HEK293T (cell line): ENCODE results near the gene OR7C1.
"Not testable (repeated sequence)": the region's sequence is repeated elsewhere in the genome, so short reads cannot be mapped to it uniquely, and the experiment has no call there.

Source experiments
- CTCF ChIA-PET: fragments of 350-600 bp; formaldehyde crosslinking; extraction: SDS; loops from one replicate; lab custom pipeline; 2021; ENCODE audit warnings: antibody characterized with exemption, inconsistent platforms; lab: Yijun Ruan, JAX
- POLR2A ChIA-PET: fragments of 350-600 bp; formaldehyde crosslinking; extraction: SDS; loops from one replicate; lab custom pipeline; 2020; ENCODE audit warnings: antibody characterized with exemption, inconsistent platforms; lab: Yijun Ruan, JAX
- DNase-seq: peaks from one replicate; pipeline ENCODE4 v3.0.0; 2012; ENCODE audit warnings: mixed read lengths; ENCODE audit errors: extremely low spot score
- ARNT ChIP-seq: fragments of 450-650 bp; IDR thresholded peaks from 2 replicates; pipeline ENCODE4 v1.6.1; 2017; ENCODE audit warnings: mild to moderate bottlenecking
- BHLHE40 ChIP-seq: fragments of 450-650 bp; IDR thresholded peaks from 2 replicates; pipeline ENCODE4 v1.6.1; 2016; ENCODE audit warnings: mild to moderate bottlenecking, moderate library complexity, borderline replicate concordance
- CTBP1 ChIP-seq: fragments of 450-650 bp; IDR thresholded peaks from 2 replicates; pipeline ENCODE4 v1.6.1; 2016; ENCODE audit warnings: borderline replicate concordance
- ELF4 ChIP-seq: fragments of 450-650 bp; IDR thresholded peaks from 2 replicates; pipeline ENCODE4 v1.6.1; 2017; ENCODE audit warnings: antibody characterized with exemption
- FOXA1 ChIP-seq: fragments of 450-650 bp; IDR thresholded peaks from 2 replicates; pipeline ENCODE4 v1.6.1; 2016; ENCODE audit warnings: mild to moderate bottlenecking
- FOXK2 ChIP-seq: fragments of 450-650 bp; IDR thresholded peaks from 2 replicates; pipeline ENCODE4 v1.6.1; 2016; ENCODE audit warnings: mild to moderate bottlenecking
- FOXM1 ChIP-seq: fragments of 450-650 bp; IDR thresholded peaks from 2 replicates; pipeline ENCODE4 v1.6.1; 2017; ENCODE audit warnings: mild to moderate bottlenecking, borderline replicate concordance
- HDGF ChIP-seq: fragments of 450-650 bp; IDR thresholded peaks from 2 replicates; pipeline ENCODE4 v1.6.1; 2017; ENCODE audit warnings: antibody characterized with exemption, borderline replicate concordance
- L3MBTL2 ChIP-seq: fragments of 450-650 bp; conservative IDR thresholded peaks from 2 replicates; pipeline ENCODE4 v1.6.1; 2016; ENCODE audit warnings: mild to moderate bottlenecking
- LEF1 ChIP-seq: fragments of 450-650 bp; IDR thresholded peaks from 2 replicates; pipeline ENCODE4 v1.6.1; 2017; ENCODE audit warnings: mild to moderate bottlenecking, borderline replicate concordance
- NFRKB ChIP-seq: fragments of 450-650 bp; IDR thresholded peaks from 2 replicates; pipeline ENCODE4 v1.6.1; 2016; ENCODE audit warnings: mild to moderate bottlenecking, moderate library complexity
- SP1 ChIP-seq: fragments of 450-650 bp; IDR thresholded peaks from 2 replicates; pipeline ENCODE4 v1.6.1; 2017
- SUZ12 ChIP-seq: fragments of 450-650 bp; IDR thresholded peaks from 2 replicates; pipeline ENCODE4 v1.6.1; 2016; ENCODE audit warnings: mild to moderate bottlenecking
- TARDBP ChIP-seq: fragments of 450-650 bp; IDR thresholded peaks from 2 replicates; pipeline ENCODE4 v1.6.1; 2016
- ZNF384 ChIP-seq: fragments of 450-650 bp; IDR thresholded peaks from 2 replicates; pipeline ENCODE4 v1.6.1; 2016
- TF ChIP-seq, protein P1 (sequence below): fragments of 450-650 bp; IDR thresholded peaks from 2 replicates; pipeline ENCODE4 v1.6.1; 2016

The OR7C1 gene

DNA sequence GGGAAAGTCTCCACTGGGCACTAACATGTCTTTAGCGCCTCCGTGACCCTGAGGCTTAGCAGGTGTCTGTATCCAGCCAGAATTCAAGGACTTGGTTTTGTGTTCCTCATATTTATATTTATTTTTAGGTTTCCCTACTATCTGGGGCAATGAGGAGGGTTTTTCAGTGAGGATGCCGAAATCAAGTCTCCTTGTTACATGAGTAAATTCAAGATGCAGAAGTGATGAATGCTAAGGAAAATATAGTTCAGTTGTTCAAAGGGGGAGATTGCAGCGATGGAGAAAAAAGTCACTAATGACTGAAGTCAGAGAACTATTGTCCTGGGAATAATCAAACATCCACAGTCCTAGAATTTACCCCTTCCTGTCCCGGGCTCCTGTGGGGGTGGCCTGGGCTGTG is 55.8 kb downstream of the OR7C1 start:
- TF ChIP-seq TARDBP (no peak), FOXA1 (no peak), ELF4 (no peak), LEF1 (no peak), FOXK2 (no peak)
- TF ChIP-seq, protein P1, sequence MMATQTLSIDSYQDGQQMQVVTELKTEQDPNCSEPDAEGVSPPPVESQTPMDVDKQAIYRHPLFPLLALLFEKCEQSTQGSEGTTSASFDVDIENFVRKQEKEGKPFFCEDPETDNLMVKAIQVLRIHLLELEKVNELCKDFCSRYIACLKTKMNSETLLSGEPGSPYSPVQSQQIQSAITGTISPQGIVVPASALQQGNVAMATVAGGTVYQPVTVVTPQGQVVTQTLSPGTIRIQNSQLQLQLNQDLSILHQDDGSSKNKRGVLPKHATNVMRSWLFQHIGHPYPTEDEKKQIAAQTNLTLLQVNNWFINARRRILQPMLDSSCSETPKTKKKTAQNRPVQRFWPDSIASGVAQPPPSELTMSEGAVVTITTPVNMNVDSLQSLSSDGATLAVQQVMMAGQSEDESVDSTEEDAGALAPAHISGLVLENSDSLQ = no peak
- CTCF ChIA-PET = no interaction called here
- POLR2A ChIA-PET = no interaction called here
- DNase-seq = no peak

DNA sequence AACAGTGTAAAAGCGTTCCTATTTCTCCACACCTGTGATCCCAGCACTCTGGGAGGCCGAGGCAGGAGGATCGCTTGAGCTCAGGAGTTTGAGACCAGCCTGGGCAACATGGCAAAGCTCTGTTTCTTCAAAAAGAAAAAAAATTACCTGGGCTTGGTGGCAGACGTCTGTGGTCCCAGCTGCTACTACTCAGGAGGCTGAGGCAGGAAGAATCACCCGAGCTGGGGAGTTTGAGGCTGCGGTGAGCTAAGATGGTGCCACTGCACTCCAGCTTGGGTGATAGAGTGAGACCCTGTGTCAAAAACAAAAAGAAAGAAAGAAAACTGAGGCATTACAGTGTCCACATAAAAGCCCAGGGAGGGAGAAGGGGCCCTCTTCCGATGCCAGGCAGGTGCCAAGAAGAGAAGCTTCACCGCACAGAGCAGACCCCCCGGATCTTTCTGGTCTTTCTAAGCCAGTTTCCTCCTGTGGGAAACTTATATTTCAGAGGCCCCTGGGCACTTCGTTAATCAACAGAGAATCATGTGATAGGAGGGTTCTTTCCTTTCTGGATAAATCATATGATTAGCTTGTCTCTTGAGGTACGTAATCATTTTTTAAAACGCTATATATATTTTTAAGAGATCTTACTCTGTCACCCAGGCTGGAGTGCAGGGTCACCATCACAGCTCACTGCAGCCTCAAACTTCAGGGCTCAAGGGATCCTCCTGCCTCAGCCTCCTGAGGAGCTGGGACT is 56.7 kb downstream of the OR7C1 start, which contains the start of gene ADGRE2:
TSS of gene ADGRE2 (minus strand) at position 451 of the 736 bp plus-strand sequence. CDS start 1,804 bp downstream, outside the sequence.
- DNase-seq, POLR2A ChIA-PET: not testable (repeated sequence)
- CTCF ChIA-PET = interaction anchor here (3.2 kb wide), 1 partner anchor 8 kb away, joined by 17 read pairs; no protein-coding TSS in a partner anchor

DNA sequence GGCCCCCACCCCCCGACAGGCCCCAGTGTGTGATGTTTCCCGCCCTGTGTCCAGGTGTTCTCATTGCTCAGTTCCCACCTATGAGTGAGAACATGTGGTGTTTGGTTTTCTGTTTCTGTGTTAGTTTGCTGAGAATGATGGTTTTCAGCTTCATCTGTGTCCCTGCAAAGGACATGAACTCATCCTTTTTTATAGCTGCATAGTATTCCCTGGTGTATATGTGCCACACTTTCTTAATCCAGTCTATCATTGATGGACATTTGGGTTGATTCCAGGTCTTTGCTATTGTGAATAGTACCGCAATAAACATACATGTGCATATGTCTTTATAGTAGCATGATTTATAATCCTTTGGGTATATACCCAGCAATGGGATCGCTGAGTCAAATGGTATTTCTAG is 57.3 kb downstream of the OR7C1 start:
- DNase-seq, POLR2A ChIA-PET: not testable (repeated sequence)
- CTCF ChIA-PET = interaction anchor here (3.2 kb wide), 1 partner anchor 9 kb away, joined by 17 read pairs; no protein-coding TSS in a partner anchor

DNA sequence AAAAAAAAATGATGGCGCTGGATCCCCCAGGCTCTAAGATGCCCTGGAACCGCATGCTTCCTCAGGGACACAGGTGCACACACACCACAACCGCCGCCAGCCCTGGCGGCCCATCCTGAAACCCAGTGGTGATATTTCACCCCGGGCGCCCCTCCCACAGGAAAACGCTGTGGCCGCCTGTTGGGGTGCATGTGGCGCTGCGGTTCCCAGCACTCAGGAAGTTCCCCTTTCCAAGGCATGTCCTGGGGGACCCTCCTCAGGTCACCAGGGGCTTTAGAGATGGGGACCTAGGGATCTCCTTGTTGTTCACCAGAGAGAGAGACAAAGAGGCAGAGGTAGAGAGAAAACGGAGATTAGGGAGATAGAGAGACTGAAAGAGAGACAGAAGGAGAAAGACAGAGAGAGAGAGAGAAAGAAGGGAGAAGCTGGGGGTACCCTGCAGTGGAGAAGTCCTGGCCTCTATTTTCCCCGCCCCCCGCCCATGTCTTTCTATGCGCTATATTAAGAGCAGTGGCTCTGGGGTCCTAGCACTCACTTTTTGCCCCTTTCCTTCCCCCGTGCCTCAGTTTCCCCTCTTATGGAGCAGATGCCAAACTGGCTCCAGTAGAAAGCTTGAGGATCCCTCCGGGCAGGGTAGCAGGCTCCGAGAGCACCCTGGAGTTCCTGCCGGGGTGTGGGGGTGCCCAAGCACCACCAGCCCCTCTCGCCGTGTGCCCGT is 59.0 kb downstream of the OR7C1 start:
- DNase-seq = no peak
- POLR2A ChIA-PET = no interaction called here
- TF ChIP-seq LEF1 (no peak), ELF4 (no peak), CTBP1 (no peak), L3MBTL2 (no peak), HDGF (no peak), FOXK2 (no peak), SUZ12 (no peak), ARNT (no peak), SP1 (no peak), BHLHE40 (no peak), FOXA1 (no peak), FOXM1 (no peak), ZNF384 (no peak), TARDBP (no peak), NFRKB (no peak)
- TF ChIP-seq, protein P1 = no peak
- CTCF ChIA-PET = interaction anchor here (0.6 to 3.2 kb wide), 5 partner anchors 10 to 913 kb away, joined by 3 to 17 read pairs (median 3); no protein-coding TSS in a partner anchor

DNA sequence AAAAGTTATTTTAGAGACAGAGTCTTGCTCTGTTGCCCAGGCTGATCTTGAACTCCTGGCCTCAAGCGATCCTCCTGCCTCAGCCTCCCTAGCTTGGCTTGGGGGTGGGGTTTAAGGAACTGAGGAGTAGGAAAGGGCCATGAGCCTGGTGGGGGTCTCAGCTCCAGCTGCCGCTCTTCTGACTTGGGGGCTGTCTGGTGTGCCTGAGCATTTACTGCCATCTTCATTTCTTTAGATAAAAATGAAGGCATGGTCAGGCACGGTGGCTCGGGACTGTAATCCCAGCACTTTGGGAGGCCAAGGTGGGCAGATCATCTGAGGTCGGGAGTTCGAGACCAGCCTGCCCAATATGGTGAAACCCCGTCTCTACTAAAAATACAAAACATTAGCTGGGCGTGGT is 59.7 kb downstream of the OR7C1 start:
- POLR2A ChIA-PET = not testable (repeated sequence)
- CTCF ChIA-PET = interaction anchor here (3.2 kb wide), 1 partner anchor 11 kb away, joined by 17 read pairs; no protein-coding TSS in a partner anchor

DNA sequence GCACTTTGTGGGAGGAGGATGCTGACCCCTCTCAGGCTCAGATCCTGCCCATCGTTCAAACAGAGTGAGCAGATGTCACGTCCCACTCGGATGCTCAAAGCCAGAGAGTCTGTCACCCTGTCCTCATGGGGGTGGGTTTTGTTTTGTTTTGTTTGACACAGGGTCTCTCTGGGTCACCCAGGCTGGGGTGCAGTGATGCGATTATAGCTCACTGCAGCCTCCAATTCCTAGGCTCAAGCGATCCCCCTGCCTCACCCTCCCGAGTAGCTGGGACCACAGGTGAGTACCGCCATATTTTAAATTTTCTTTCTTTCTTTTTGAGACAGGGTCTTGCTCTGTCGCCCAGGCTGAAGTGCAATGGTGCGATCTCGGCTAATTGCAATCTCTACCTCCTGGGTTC is 60.6 kb downstream of the OR7C1 start:
- ChIA-PET CTCF (no interaction called here), POLR2A (no interaction called here)
- DNase-seq = no peak
- TF ChIP-seq LEF1 (no peak), ARNT (no peak), HDGF (no peak), FOXK2 (no peak), FOXA1 (no peak), SP1 (no peak), L3MBTL2 (no peak), SUZ12 (no peak)
- TF ChIP-seq, protein P1 = no peak

More for the DNA sequence above, 59.7 kb downstream of the OR7C1 start:
- DNase-seq = not testable (repeated sequence)

DNA sequence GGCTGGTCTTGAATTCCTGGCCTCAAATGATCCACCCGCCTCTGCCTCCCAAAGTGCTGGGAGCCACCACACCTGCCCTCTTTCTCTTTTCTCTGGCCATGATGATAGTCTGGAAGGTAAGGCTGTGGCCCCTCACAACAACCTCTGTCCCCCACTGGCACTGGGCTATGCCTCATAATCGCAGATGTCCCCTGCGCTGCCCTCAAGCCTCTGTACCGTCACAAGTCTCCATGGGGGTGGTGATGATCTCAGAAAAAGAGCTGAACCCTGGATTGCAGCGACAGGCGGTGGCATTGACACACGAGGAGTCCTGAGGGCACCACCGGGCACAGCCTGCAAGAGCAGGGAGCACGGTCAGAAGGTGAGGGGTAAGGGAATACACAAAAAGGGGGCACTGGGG is 61.3 kb downstream of the OR7C1 start:
- POLR2A ChIA-PET, CTCF ChIA-PET: not testable (repeated sequence)

More for the DNA sequence above, 61.3 kb downstream of the OR7C1 start:
- DNase-seq = not testable (repeated sequence)
